ENCODE measurements around the gene PRSS2.

DNA sequence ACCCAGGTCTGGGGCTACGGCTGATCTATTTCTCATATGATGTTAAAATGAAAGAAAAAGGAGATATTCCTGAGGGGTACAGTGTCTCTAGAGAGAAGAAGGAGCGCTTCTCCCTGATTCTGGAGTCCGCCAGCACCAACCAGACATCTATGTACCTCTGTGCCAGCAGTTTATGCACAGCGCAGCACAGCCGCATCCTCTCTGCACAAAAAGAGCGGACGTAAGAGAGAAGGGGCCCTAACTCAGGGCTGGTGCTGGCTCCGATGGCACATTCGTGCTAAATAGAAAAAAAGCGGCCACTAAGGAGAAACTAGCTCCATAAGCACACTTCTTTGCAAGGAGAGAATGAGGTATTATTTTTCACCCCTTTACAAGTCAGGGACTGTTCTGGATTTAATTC lies 49.8 kb upstream of the PRSS2 start:
- TF ChIP-seq, protein P1, sequence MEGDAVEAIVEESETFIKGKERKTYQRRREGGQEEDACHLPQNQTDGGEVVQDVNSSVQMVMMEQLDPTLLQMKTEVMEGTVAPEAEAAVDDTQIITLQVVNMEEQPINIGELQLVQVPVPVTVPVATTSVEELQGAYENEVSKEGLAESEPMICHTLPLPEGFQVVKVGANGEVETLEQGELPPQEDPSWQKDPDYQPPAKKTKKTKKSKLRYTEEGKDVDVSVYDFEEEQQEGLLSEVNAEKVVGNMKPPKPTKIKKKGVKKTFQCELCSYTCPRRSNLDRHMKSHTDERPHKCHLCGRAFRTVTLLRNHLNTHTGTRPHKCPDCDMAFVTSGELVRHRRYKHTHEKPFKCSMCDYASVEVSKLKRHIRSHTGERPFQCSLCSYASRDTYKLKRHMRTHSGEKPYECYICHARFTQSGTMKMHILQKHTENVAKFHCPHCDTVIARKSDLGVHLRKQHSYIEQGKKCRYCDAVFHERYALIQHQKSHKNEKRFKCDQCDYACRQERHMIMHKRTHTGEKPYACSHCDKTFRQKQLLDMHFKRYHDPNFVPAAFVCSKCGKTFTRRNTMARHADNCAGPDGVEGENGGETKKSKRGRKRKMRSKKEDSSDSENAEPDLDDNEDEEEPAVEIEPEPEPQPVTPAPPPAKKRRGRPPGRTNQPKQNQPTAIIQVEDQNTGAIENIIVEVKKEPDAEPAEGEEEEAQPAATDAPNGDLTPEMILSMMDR (IDR thresholded peaks at IDR 0.05), result no peak
- TF ChIP-seq RELA (CRISPR knock-in tag; IDR thresholded peaks at IDR 0.05; ENCODE audit: borderline replicate concordance), result no peak
- TF ChIP-seq SMAD3 (CRISPR knock-in tag; IDR thresholded peaks at IDR 0.05; ENCODE audit: borderline replicate concordance), result no peak
- TF ChIP-seq NR1H2 (CRISPR knock-in tag; IDR thresholded peaks at IDR 0.05), result no peak
- TF ChIP-seq FOXK1 (CRISPR knock-in tag; IDR thresholded peaks at IDR 0.05), result no peak
